ENCODE results near the gene DPH2.

DPH2 gene

DNA sequence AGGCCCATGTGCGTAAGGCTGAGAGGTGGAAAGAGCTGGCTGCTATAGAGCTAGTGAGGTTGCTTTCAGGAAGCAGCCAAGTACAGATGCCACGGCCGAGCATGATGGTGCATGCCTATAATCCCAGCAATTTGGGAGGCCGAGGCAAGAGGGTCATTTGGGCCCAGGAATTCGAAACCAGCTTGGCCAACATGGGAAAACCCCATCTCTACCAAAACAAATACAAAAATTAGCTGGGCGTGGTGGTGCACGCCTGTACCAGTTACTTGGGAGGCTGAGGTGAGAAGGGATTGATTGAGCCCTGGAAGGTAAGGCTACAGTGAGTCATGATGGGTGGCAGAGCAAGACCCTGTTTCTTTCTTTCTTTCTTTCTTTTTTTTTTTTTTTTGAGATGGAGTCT lies 24.3 kb downstream of the DPH2 start:
- DNase-seq (ENCODE audit: low read depth) = no peak
- H3K4me3 ChIP-seq (replicated peaks; ENCODE audit: low read depth, low read length) = no peak overlapping the region
- TF ChIP-seq CTCF (IDR thresholded peaks at IDR 0.05; ENCODE audit: low read length, missing control alignments) = no peak

GRCh38 chr1:43994794-43995790 lies 25.3 kb downstream of the DPH2 start:
- TF ChIP-seq CTCF (IDR thresholded peaks at IDR 0.05; ENCODE audit: low read length, missing control alignments) = peak; percentile 38
- peak; percentile 33 for DNase-seq (ENCODE audit: low read depth)

GRCh38 chr1:43995984-43996732 lies 26.3 kb downstream of the DPH2 start:
- no peak for DNase-seq (ENCODE audit: low read depth)
- TF ChIP-seq CTCF (IDR thresholded peaks at IDR 0.05; ENCODE audit: low read length, missing control alignments) = no peak

More at GRCh38 chr1:43994794-43995790, 25.3 kb downstream of the DPH2 start:
- H3K4me3 ChIP-seq (replicated peaks; ENCODE audit: low read depth, low read length) = no peak overlapping the region

GRCh38 chr1:43996733-43997115 lies 26.9 kb downstream of the DPH2 start:
- no peak for DNase-seq (ENCODE audit: low read depth)
- no peak for TF ChIP-seq CTCF (IDR thresholded peaks at IDR 0.05; ENCODE audit: low read length, missing control alignments)
- H3K4me3 ChIP-seq (replicated peaks; ENCODE audit: low read depth, low read length) = no peak overlapping the region

More at GRCh38 chr1:43995984-43996732, 26.3 kb downstream of the DPH2 start:
- H3K4me3 ChIP-seq (replicated peaks; ENCODE audit: low read depth, low read length) = no peak overlapping the region

DNA sequence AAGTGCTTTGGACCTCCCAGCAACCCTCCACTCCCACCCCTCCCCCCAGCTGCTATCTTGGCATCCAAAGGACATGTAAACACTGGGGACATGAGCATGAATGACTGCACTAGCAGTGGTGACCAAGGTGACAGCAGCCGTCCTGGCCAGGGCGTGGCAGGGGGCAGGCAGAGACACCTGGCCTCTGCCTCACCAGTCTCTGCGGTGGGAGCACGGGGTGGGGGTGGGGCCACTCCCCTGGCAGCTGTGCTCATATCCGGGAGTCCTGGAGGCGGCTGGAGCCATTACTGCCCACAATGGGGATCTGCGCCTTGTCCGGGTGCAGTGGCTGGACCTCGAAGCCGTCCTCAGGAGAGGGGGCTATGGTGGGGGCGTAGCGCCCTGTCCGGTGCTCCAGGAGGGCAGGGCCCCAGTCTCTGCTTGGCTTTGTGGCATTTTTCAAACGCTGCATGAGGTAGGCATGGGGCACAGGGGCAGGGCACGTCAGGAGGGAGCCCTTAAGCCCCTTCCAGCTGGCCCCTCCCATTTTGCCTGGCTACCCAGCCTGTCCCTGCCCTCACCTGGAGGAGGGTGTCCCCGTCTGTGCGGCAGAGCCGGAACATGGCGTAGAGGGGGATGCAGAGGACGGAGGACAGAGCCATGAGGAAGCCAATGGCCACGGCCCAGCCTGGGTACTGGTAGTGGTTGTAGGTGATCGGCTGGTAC lies 27.6 kb downstream of the DPH2 start:
- TF ChIP-seq CTCF (IDR thresholded peaks at IDR 0.05; ENCODE audit: low read length, missing control alignments) = no peak
- no peak for DNase-seq (ENCODE audit: low read depth)
- H3K4me3 ChIP-seq (replicated peaks; ENCODE audit: low read depth, low read length) = no peak overlapping the region

DNA sequence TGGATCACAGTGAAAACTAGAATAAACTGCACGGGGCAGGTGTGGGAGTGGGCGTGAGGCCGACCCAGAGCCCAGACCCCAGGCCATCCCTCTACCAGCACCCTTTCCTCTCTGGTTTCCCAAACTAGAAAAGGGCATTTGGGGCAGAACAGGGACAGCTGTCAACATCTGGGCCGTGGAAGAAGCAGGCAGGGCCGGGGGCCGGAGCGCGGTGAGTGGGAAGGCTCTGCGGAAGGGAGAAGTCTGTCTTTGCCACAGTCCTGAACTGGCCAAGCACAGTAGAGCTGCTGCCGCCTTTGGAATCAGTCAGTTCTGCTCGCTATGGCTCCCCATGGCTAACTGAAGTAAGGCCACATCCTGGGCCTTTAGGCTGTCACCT lies 28.2 kb downstream of the DPH2 start:
- TF ChIP-seq CTCF (IDR thresholded peaks at IDR 0.05; ENCODE audit: low read length, missing control alignments) = no peak
- H3K4me3 ChIP-seq (replicated peaks; ENCODE audit: low read depth, low read length) = no peak overlapping the region
- no peak for DNase-seq (ENCODE audit: low read depth)
